ENCODE measurements around the gene DIPK1B. TPM values are rescaled to one million over a fixed set of nuclear protein-coding genes. Genes with fewer than 3 reads are reported as not detected.

DIPK1B gene
- polyA plus RNA-seq, 1 donor from 2014 or later: 65.1 TPM

GRCh38 chr9:136674786-136675349 lies 37.5 kb upstream of the DIPK1B start:
- H3K4me2 ChIP-seq (ENCODE audit: low read length): no peak overlapping the region
- no peaks in the 10 kb centered on the region for H3F3A ChIP-seq (ENCODE audit: insufficient read depth, low read length, poor library complexity, severe bottlenecking)
- H3K9ac ChIP-seq (ENCODE audit: low read length): no peak overlapping the region
- no peak overlapping the region for H3K4me3 ChIP-seq (ENCODE audit: low read length)
- no peak overlapping the region for H3K27ac ChIP-seq (ENCODE audit: low read length)
- no peaks in the 10 kb centered on the region for H3K79me2 ChIP-seq (replicated peaks; ENCODE audit: insufficient read depth, low read length)
- H2AFZ ChIP-seq (ENCODE audit: low read depth, low read length): no peak overlapping the region
- no peaks in the 10 kb centered on the region for H3K36me3 ChIP-seq (ENCODE audit: insufficient read depth, low read length)
- H3K27me3 ChIP-seq (ENCODE audit: insufficient read depth, low read depth, low read length): no peaks in the 10 kb centered on the region
- no peak for TF ChIP-seq EP300 (conservative IDR thresholded peaks at IDR 0.05; ENCODE audit: poor library complexity, severe bottlenecking)
- no peak for TF ChIP-seq RAD21 (conservative IDR thresholded peaks at IDR 0.05)
- H4K20me1 ChIP-seq (ENCODE audit: insufficient read depth): no peaks in the 10 kb centered on the region
- no peaks in the 10 kb centered on the region for H3K9me3 ChIP-seq (ENCODE audit: low read length)
- H3K9me2 ChIP-seq (ENCODE audit: insufficient read depth, low read length): no peaks in the 10 kb centered on the region

DNA sequence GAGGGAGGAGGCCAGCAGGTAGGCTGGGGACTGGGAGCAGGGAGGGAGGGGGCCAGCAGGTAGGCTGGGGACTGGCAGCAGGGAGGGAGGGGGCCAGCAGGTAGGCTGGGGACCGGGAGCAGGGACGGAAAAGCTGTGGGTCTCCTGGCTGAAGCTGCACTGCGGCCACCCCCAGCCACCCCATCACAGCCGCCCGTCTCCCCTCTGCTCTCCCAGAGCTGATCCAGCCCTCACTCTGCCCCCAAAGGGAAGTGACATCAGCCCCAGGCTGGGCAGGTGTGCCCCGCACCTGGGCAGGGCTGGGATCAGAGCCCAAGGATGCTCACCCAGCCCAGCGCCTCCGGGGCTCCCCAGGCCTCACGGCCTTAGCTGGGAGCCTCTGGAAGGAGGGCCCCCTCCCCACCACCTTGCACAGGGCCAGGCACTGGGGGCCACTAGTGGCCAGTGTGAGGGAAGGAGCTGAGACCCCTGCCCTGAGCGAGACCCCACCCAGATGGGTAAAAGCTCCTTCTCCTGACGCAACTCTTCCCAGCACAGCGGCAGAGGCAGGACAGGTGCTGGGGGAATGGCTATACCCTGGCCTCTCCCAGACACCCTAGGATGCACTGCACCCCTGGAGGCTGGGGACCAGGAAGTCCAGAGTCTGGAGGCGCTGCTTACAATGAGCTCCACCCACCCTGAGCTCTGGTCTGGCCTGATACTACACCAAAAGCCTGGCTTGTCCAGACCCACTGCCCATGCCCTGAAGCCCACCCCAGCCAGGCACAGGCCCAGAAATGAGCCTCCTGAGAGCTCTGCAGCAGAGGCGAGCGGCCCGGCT lies 36.7 kb upstream of the DIPK1B start:
- TF ChIP-seq SMC3 (conservative IDR thresholded peaks at IDR 0.05; ENCODE audit: poor library complexity) (no peak), EZH2 (IDR thresholded peaks at IDR 0.05; ENCODE audit: borderline replicate concordance, insufficient read depth, low read length, poor library complexity, severe bottlenecking) (no peak), MXI1 (conservative IDR thresholded peaks at IDR 0.05; ENCODE audit: poor library complexity, severe bottlenecking) (no peak), CTCF (IDR thresholded peaks at IDR 0.05; ENCODE audit: poor library complexity, severe bottlenecking) (no peak), EP300 (conservative IDR thresholded peaks at IDR 0.05; ENCODE audit: poor library complexity, severe bottlenecking) (no peak), TAF1 (IDR thresholded peaks at IDR 0.05; ENCODE audit: low read depth) (no peak), POLR2AphosphoS5 (IDR thresholded peaks at IDR 0.05) (no peak), RAD21 (conservative IDR thresholded peaks at IDR 0.05) (no peak)
- TF ChIP-seq, protein P1, sequence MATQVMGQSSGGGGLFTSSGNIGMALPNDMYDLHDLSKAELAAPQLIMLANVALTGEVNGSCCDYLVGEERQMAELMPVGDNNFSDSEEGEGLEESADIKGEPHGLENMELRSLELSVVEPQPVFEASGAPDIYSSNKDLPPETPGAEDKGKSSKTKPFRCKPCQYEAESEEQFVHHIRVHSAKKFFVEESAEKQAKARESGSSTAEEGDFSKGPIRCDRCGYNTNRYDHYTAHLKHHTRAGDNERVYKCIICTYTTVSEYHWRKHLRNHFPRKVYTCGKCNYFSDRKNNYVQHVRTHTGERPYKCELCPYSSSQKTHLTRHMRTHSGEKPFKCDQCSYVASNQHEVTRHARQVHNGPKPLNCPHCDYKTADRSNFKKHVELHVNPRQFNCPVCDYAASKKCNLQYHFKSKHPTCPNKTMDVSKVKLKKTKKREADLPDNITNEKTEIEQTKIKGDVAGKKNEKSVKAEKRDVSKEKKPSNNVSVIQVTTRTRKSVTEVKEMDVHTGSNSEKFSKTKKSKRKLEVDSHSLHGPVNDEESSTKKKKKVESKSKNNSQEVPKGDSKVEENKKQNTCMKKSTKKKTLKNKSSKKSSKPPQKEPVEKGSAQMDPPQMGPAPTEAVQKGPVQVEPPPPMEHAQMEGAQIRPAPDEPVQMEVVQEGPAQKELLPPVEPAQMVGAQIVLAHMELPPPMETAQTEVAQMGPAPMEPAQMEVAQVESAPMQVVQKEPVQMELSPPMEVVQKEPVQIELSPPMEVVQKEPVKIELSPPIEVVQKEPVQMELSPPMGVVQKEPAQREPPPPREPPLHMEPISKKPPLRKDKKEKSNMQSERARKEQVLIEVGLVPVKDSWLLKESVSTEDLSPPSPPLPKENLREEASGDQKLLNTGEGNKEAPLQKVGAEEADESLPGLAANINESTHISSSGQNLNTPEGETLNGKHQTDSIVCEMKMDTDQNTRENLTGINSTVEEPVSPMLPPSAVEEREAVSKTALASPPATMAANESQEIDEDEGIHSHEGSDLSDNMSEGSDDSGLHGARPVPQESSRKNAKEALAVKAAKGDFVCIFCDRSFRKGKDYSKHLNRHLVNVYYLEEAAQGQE (IDR thresholded peaks at IDR 0.05; ENCODE audit: borderline replicate concordance): no peak
- H3K9me2 ChIP-seq (ENCODE audit: insufficient read depth, low read length): no peaks in the 10 kb centered on the region
- H3F3A ChIP-seq (ENCODE audit: insufficient read depth, low read length, poor library complexity, severe bottlenecking): no peaks in the 10 kb centered on the region
- no peak overlapping the region for H3K4me3 ChIP-seq (ENCODE audit: low read length)
- no peak overlapping the region for H3K4me2 ChIP-seq (ENCODE audit: low read length)
- no peak overlapping the region for H3K27ac ChIP-seq (ENCODE audit: low read length)
- H3K27me3 ChIP-seq (ENCODE audit: insufficient read depth, low read depth, low read length): no peaks in the 10 kb centered on the region
- H4K20me1 ChIP-seq (ENCODE audit: insufficient read depth): no peaks in the 10 kb centered on the region
- H3K36me3 ChIP-seq (ENCODE audit: insufficient read depth, low read length): no peaks in the 10 kb centered on the region
- H3K9ac ChIP-seq (ENCODE audit: low read length): no peak overlapping the region
- H2AFZ ChIP-seq (ENCODE audit: low read depth, low read length): no peak overlapping the region
- no peaks in the 10 kb centered on the region for H3K9me3 ChIP-seq (ENCODE audit: low read length)
- H3K79me2 ChIP-seq (replicated peaks; ENCODE audit: insufficient read depth, low read length): no peaks in the 10 kb centered on the region

Measured in neural cell (in vitro differentiated cells).